KOPT-K1 (cell line): Measurements from ENCODE around the gene SCNN1B.
"Not testable (repeated sequence)": the region's sequence is repeated elsewhere in the genome, so short reads cannot be mapped to it uniquely, and the experiment has no call there.

Source experiments
- H3K27ac ChIP-seq: fragments of 200-600 bp; sonication (generic); 2 replicates; pipeline ENCODE4 v1.5.1; 2016; ENCODE audit warnings: antibody characterized with exemption, mild to moderate bottlenecking, low read depth, low read length; ENCODE audit not compliant: poor library complexity, severe bottlenecking
- H3K36me3 ChIP-seq: fragments of 200-600 bp; sonication (generic); 2 replicates; pipeline ENCODE4 v1.5.1; 2017; ENCODE audit warnings: antibody characterized with exemption, mild to moderate bottlenecking, low read length, moderate library complexity; ENCODE audit not compliant: insufficient read depth
- H3K9me3 ChIP-seq: fragments of 200-600 bp; sonication (generic); 2 replicates; pipeline ENCODE4 v1.5.1; 2017; ENCODE audit warnings: antibody characterized with exemption, low read length, mild to moderate bottlenecking; ENCODE audit not compliant: insufficient read depth, poor library complexity, severe bottlenecking

Gene SCNN1B

GRCh38 chr16:23387666-23388065 is 85.6 kb downstream of the SCNN1B start:
- Histone ChIP-seq H3K27ac (no peak overlapping the region), H3K9me3 (no peaks in the 10 kb centered on the region), H3K36me3 (peaks cover 36% of the 10 kb centered on the region)

DNA sequence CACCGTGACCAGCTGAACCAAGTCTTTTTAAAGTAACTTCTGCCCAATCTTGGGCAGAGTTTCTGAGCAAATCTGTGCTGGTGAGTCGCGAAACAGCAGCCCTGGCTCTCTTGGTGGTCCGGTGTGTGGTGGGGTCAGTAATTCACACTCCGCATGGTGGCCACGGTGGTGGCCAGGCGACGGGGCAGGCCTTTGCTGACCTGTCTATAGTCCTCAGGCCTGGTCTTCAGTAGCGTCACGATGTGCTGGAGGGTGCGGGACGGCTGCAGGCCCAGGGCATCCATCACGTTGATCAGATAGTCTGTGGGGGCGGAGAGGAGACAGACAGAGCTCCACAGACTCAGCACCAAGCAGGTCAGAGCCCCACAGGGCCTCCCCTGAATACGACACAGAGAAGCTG is 86.7 kb downstream of the SCNN1B start:
- H3K36me3 ChIP-seq: peaks cover 42% of the 10 kb centered on the region
- H3K27ac ChIP-seq: no peak overlapping the region
- no peaks in the 10 kb centered on the region for H3K9me3 ChIP-seq

DNA sequence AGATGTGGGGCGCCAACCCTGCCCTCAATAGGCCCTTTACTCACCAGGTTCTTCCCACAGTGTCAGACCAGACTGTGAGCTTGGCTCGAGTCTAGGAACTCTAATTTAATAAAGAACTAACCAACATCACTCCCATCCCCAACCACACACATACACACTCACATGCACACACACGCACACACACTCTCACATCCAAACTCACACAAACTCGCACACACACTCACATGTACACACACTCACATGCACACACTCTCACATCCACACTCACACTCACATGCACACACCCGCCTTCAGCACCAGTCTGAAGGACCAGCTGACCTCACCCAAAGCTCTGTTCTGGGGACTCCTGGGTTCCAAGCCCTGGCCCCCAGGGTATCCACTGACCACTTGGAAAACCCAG is 87.1 kb downstream of the SCNN1B start:
- Histone ChIP-seq H3K9me3 (no peaks in the 10 kb centered on the region), H3K36me3 (peaks cover 42% of the 10 kb centered on the region), H3K27ac (no peak overlapping the region)

- not testable (repeated sequence) for H3K9me3 ChIP-seq, H3K27ac ChIP-seq
- peaks cover 42% of the 10 kb centered on the region for H3K36me3 ChIP-seq
These were observed 87.8 kb downstream of the SCNN1B start for GRCh38 chr16:23389936-23390335.

- H3K9me3 ChIP-seq: no peaks in the 10 kb centered on the region
- peaks cover 47% of the 10 kb centered on the region for H3K36me3 ChIP-seq
- no peak overlapping the region for H3K27ac ChIP-seq
These were observed 89.5 kb downstream of the SCNN1B start for GRCh38 chr16:23391381-23392222.

GRCh38 chr16:23392223-23392600 is 90.1 kb downstream of the SCNN1B start:
- H3K27ac ChIP-seq: no peak overlapping the region
- peaks cover 47% of the 10 kb centered on the region for H3K36me3 ChIP-seq
- H3K9me3 ChIP-seq: no peaks in the 10 kb centered on the region

- Histone ChIP-seq H3K27ac (no peak overlapping the region), H3K36me3 (peaks cover 59% of the 10 kb centered on the region), H3K9me3 (no peaks in the 10 kb centered on the region)
These were observed 92.2 kb downstream of the SCNN1B start for GRCh38 chr16:23394141-23394831.

DNA sequence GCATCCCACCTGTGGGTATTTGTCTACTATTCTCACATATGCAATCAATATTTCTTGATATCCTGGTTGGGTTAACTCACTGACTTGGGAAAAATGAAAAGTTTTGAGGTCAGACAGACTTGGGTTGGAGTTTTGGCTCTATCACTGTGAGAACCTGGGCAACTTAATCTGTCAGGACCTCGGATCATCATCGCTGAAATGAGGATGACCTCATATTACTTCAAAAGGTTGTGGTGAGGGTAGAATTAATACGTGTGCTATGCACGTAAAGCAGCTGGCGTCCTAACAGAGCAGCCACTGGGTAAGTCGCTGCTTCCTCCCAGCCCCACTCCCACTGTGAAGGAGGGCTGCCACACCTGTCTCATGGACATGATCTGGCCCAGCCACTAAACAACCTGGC is 93.6 kb downstream of the SCNN1B start:
- no peaks in the 10 kb centered on the region for H3K9me3 ChIP-seq
- H3K36me3 ChIP-seq: peaks cover 65% of the 10 kb centered on the region
- H3K27ac ChIP-seq: no peak overlapping the region

- Histone ChIP-seq H3K9me3 (no peaks in the 10 kb centered on the region), H3K27ac (no peak overlapping the region), H3K36me3 (peaks cover 60% of the 10 kb centered on the region)
These were observed 95.4 kb downstream of the SCNN1B start for GRCh38 chr16:23397464-23397863.

GRCh38 chr16:23398987-23399805 is 97.1 kb downstream of the SCNN1B start:
- Histone ChIP-seq H3K36me3 (peaks cover 69% of the 10 kb centered on the region), H3K9me3 (no peaks in the 10 kb centered on the region), H3K27ac (no peak overlapping the region)

GRCh38 chr16:23400447-23400846 is 98.3 kb downstream of the SCNN1B start:
- not testable (repeated sequence) for H3K27ac ChIP-seq, H3K9me3 ChIP-seq
- peaks cover 74% of the 10 kb centered on the region for H3K36me3 ChIP-seq

- Histone ChIP-seq H3K27ac (no peak overlapping the region), H3K36me3 (peaks cover 78% of the 10 kb centered on the region), H3K9me3 (no peaks in the 10 kb centered on the region)
These were observed 99.0 kb downstream of the SCNN1B start for GRCh38 chr16:23401139-23401538.

GRCh38 chr16:23402100-23402499 is 100.0 kb downstream of the SCNN1B start:
- Histone ChIP-seq H3K27ac (no peak overlapping the region), H3K36me3 (peaks cover 83% of the 10 kb centered on the region), H3K9me3 (no peaks in the 10 kb centered on the region)

- H3K36me3 ChIP-seq: peaks cover 70% of the 10 kb centered on the region
- H3K9me3 ChIP-seq: no peaks in the 10 kb centered on the region
- H3K27ac ChIP-seq: no peak overlapping the region
These were observed 101.4 kb downstream of the SCNN1B start for GRCh38 chr16:23403547-23403946.

GRCh38 chr16:23406024-23406423 is 103.9 kb downstream of the SCNN1B start:
- peaks cover 63% of the 10 kb centered on the region for H3K36me3 ChIP-seq
- no peak overlapping the region for H3K27ac ChIP-seq
- H3K9me3 ChIP-seq: no peaks in the 10 kb centered on the region
